Testis (tissue), 2 donors: Measurements from ENCODE around the gene CATSPER2.
"Not testable (repeated sequence)": the region's sequence is repeated elsewhere in the genome, so short reads cannot be mapped to it uniquely, and the experiment has no call there.

ENCODE experiments used
- POLR2A ChIP-seq: fragments of 450-650 bp; IDR thresholded peaks from one replicate; pipeline ENCODE4 v1.6.1; 2017; ENCODE audit warnings: antibody characterized with exemption, mild to moderate bottlenecking, moderate library complexity
- TF ChIP-seq, protein P1 (sequence below), 3 experiments: fragments of 450-650 bp in 2 of 3; fragments of 200-600 bp in 1 of 3; sonication (generic) in 1 of 3; IDR thresholded peaks; one replicate each; pipeline ENCODE4 v1.5.1; 2016 to 2019; ENCODE audit warnings: antibody characterized with exemption in 3 of 3, mild to moderate bottlenecking in 2 of 3, moderate library complexity in 1 of 3

DNA sequence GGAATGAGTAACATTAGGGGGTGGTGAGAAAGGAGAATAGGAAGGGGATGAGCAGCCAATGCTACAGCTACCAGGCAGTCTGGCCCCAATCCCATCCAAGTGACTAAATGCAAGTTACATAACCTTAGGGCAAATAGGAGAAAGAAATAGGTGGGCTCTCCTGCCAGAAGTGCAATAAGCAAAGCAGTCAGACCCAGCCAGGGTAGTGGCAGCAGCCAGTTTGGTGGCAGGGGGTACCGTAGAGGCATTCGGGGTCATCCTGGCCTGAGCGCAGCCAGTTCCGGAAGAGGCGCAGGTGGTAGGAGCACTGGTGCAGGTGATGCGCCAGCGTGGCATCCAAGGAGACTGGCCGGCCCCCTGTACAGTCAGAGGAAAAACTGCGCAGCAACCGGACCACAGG is 11.1 kb upstream of the CATSPER2 start:
- TF ChIP-seq, protein P1, sequence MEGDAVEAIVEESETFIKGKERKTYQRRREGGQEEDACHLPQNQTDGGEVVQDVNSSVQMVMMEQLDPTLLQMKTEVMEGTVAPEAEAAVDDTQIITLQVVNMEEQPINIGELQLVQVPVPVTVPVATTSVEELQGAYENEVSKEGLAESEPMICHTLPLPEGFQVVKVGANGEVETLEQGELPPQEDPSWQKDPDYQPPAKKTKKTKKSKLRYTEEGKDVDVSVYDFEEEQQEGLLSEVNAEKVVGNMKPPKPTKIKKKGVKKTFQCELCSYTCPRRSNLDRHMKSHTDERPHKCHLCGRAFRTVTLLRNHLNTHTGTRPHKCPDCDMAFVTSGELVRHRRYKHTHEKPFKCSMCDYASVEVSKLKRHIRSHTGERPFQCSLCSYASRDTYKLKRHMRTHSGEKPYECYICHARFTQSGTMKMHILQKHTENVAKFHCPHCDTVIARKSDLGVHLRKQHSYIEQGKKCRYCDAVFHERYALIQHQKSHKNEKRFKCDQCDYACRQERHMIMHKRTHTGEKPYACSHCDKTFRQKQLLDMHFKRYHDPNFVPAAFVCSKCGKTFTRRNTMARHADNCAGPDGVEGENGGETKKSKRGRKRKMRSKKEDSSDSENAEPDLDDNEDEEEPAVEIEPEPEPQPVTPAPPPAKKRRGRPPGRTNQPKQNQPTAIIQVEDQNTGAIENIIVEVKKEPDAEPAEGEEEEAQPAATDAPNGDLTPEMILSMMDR (IDR thresholded peaks at IDR 0.05): not testable (repeated sequence)
- TF ChIP-seq POLR2A: not testable (repeated sequence)
